Nephron (organoid): ENCODE data around the gene FEZ2.

ENCODE experiments used
- H3K27ac Mint-ChIP-seq, 3 experiments: 2 replicates each; pipeline ENCODE4 v1.8.0; 2020; ENCODE audit warnings: mixed read lengths in 3 of 3, mild to moderate bottlenecking in 2 of 3, moderate library complexity in 1 of 3
- H3K27me3 Mint-ChIP-seq: 2 replicates; pipeline ENCODE4 v1.8.0; 2021; ENCODE audit warnings: low read depth, mild to moderate bottlenecking, moderate library complexity, mixed read lengths
- H3K36me3 Mint-ChIP-seq: 2 replicates; pipeline ENCODE4 v1.8.0; 2020; ENCODE audit warnings: low read depth, mixed read lengths
- H3K4me1 Mint-ChIP-seq: 2 replicates; pipeline ENCODE4 v1.8.0; 2020; ENCODE audit warnings: mixed read lengths
- H3K4me3 Mint-ChIP-seq, 3 experiments: 2 replicates each; pipeline ENCODE4 v1.8.0; 2020; ENCODE audit warnings: mild to moderate bottlenecking in 3 of 3, mixed read lengths in 3 of 3, moderate library complexity in 2 of 3
- H3K9me3 Mint-ChIP-seq: 2 replicates; pipeline ENCODE4 v1.8.0; 2020; ENCODE audit warnings: mixed read lengths
- TF ChIP-seq, protein P1 (sequence below), 3 experiments: fragments of 200-600 bp; sonication (generic); IDR thresholded peaks; one replicate each; pipeline ENCODE4 v1.5.0; 2021; ENCODE audit warnings: antibody characterized with exemption in 3 of 3; ENCODE audit not compliant: unreplicated experiment in 3 of 3

The FEZ2 gene

DNA sequence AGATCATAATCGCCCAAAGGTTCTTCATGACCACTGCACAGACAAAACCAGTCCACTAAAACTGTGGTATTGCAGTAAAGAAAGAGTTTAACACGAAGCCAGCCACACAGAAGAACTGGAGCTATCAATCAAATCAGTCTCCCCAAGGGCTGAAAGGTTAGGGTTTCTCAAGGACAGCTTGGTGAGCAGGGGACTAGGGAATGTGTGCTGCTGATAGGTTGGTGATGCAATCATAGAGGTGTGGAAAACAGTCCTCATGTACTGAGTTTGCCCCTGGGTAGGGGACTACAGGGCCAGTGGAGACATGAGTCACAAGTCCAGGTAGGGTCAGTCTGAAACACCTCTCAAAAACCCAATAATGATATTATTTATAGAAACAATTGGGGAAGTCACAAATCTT, 27.3 kb upstream of the FEZ2 start:
- no peaks in the 10 kb centered on the region for H3K27me3 Mint-ChIP-seq
- H3K36me3 Mint-ChIP-seq = no peaks in the 10 kb centered on the region
- no peak overlapping the region for H3K27ac Mint-ChIP-seq
- no peak overlapping the region for H3K4me3 Mint-ChIP-seq
- TF ChIP-seq, protein P1, sequence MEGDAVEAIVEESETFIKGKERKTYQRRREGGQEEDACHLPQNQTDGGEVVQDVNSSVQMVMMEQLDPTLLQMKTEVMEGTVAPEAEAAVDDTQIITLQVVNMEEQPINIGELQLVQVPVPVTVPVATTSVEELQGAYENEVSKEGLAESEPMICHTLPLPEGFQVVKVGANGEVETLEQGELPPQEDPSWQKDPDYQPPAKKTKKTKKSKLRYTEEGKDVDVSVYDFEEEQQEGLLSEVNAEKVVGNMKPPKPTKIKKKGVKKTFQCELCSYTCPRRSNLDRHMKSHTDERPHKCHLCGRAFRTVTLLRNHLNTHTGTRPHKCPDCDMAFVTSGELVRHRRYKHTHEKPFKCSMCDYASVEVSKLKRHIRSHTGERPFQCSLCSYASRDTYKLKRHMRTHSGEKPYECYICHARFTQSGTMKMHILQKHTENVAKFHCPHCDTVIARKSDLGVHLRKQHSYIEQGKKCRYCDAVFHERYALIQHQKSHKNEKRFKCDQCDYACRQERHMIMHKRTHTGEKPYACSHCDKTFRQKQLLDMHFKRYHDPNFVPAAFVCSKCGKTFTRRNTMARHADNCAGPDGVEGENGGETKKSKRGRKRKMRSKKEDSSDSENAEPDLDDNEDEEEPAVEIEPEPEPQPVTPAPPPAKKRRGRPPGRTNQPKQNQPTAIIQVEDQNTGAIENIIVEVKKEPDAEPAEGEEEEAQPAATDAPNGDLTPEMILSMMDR (IDR thresholded peaks at IDR 0.05; ENCODE audit: unreplicated experiment in 3 of 3) = no peak
- H3K4me1 Mint-ChIP-seq = no peaks in the 10 kb centered on the region
- H3K9me3 Mint-ChIP-seq = peaks cover 3% of the 10 kb centered on the region

DNA sequence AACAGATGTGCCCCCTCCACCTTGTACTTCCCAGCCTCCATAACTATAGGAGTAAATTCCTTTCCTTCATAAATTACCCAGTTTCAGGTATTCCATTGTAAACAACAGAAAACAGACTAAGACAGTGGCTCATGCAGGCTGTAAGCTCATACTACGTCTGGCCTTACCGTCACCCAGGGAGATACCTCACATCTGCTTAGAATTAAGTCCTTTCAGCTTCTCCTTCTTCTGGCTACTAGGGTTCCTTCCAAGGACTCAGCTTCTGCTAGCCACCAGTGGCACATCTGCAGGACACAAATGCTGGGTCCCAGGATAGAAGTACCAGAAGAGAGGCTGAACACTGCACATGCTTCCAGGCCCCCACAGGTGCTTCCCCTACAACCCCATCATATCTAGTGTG, 22.4 kb upstream of the FEZ2 start:
- Mint-ChIP-seq H3K4me1 (no peaks in the 10 kb centered on the region), H3K27me3 (no peaks in the 10 kb centered on the region), H3K27ac (no peak overlapping the region), H3K36me3 (no peaks in the 10 kb centered on the region), H3K4me3 (no peak overlapping the region), H3K9me3 (peaks cover 2% of the 10 kb centered on the region)
- TF ChIP-seq, protein P1 (IDR thresholded peaks at IDR 0.05; ENCODE audit: unreplicated experiment in 3 of 3) = no peak

DNA sequence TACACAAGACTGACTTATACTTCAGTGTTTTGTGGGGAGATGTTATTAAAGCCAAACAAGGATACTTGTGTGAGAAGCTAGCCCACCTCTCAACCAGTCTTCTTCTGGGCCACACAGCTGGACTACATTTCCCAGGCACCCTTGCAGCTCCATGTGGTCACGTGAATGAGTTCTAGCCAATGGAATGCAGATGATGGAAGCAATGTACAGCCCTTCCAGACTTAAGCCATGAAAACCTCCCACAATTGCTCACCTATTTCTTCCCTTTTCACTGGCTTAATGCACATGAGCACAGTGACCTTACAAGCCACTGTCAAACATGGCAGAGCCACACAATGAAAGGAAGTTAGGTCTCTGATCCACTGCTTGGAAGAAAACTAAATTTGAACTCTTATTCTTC, 20.4 kb upstream of the FEZ2 start:
- no peak overlapping the region for H3K27ac Mint-ChIP-seq
- H3K27me3 Mint-ChIP-seq = no peaks in the 10 kb centered on the region
- no peak overlapping the region for H3K4me3 Mint-ChIP-seq
- H3K4me1 Mint-ChIP-seq = peaks cover 4% of the 10 kb centered on the region
- TF ChIP-seq, protein P1 (IDR thresholded peaks at IDR 0.05; ENCODE audit: unreplicated experiment in 3 of 3) = no peak
- no peaks in the 10 kb centered on the region for H3K36me3 Mint-ChIP-seq
- H3K9me3 Mint-ChIP-seq = no peaks in the 10 kb centered on the region

DNA sequence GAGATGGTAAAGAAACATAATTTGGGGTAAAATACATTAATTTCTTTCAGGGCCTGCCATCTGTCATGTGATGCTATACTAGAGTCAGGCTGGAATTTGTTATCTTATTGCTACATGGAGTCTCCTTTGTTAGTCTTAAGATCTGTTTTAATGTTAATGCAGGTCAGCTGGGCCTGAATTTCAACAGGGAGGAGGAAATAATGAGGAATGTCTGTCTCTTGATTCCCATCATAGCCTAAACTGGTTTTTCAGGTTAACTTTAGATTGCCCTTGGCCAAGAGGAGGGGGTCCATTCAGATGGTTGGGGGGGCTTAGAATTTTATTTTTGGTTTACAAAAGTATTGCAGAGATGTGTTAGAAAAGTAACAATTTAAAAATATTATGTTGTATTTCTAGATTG, 19.0 kb upstream of the FEZ2 start:
- no peaks in the 10 kb centered on the region for H3K36me3 Mint-ChIP-seq
- no peaks in the 10 kb centered on the region for H3K9me3 Mint-ChIP-seq
- H3K27ac Mint-ChIP-seq = peak overlapping the region in 1 of 3 experiments; percentile 47
- H3K4me3 Mint-ChIP-seq = no peak overlapping the region
- H3K4me1 Mint-ChIP-seq = peaks cover 4% of the 10 kb centered on the region
- TF ChIP-seq, protein P1 (IDR thresholded peaks at IDR 0.05; ENCODE audit: unreplicated experiment in 3 of 3) = no peak
- no peaks in the 10 kb centered on the region for H3K27me3 Mint-ChIP-seq

DNA sequence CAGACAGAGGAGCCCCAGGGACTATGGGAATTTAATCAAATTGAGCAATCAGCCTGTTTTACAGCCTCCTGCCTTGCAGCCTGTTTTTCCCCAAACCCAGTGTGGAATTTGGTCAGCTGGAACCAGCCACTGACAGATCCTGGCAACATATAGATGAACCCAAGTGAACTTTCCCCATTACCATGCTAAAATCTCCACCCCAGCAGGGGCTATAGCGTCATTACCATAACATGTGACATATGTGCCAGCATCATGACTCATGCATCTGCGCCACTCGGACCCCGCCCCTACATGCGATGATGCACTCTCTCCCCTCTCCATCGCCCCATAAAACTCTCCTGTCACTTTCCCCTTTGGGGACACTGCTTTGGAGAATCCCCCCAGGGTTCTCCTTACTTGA, 17.3 kb upstream of the FEZ2 start:
- H3K36me3 Mint-ChIP-seq = no peaks in the 10 kb centered on the region
- no peaks in the 10 kb centered on the region for H3K9me3 Mint-ChIP-seq
- no peak overlapping the region for H3K4me3 Mint-ChIP-seq
- H3K27ac Mint-ChIP-seq = peak overlapping the region in 1 of 3 experiments; percentile 57
- H3K4me1 Mint-ChIP-seq = peaks cover 4% of the 10 kb centered on the region
- no peaks in the 10 kb centered on the region for H3K27me3 Mint-ChIP-seq
- TF ChIP-seq, protein P1 (IDR thresholded peaks at IDR 0.05; ENCODE audit: unreplicated experiment in 3 of 3) = no peak

DNA sequence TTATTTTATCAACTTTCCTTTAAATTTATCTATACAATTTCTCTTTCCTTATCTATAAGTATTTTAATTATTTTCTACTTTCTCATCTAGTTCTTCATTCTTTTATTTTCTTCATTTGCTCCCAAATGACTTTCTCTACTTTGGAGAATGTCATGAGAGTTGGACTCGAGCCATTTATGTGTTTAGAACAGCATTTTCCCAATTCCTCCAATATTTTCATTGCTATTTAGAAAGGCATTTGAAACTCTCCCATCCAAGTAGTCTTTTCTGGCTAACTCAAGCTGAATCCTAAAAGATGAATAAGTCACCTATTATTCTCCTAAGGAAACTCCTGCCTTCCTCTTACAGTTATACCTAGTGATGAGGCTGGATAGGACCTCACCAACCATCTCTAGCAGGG, 15.8 kb upstream of the FEZ2 start:
- peak overlapping the region in 1 of 3 experiments; percentile 37 for H3K27ac Mint-ChIP-seq
- H3K4me1 Mint-ChIP-seq = peaks cover 4% of the 10 kb centered on the region
- no peaks in the 10 kb centered on the region for H3K9me3 Mint-ChIP-seq
- TF ChIP-seq, protein P1 (IDR thresholded peaks at IDR 0.05; ENCODE audit: unreplicated experiment in 3 of 3) = no peak
- no peak overlapping the region for H3K4me3 Mint-ChIP-seq
- H3K36me3 Mint-ChIP-seq = no peaks in the 10 kb centered on the region
- no peaks in the 10 kb centered on the region for H3K27me3 Mint-ChIP-seq
